HG03135 (cell line): ENCODE measurements around the gene TPX2.
A peak's percentile ranks its signal among the peaks of the same experiment; 100 is the strongest.

Experiments
- ATAC-seq: cut with Tn5 transposase; IDR thresholded peaks from one replicate; pipeline ENCODE4 v1.9.1; 2021; ENCODE audit warnings: mild to moderate bottlenecking, moderate library complexity; ENCODE audit not compliant: unreplicated experiment

TPX2 gene

GRCh38 chr20:31738729-31739549 lies at the start of gene TPX2:
TPX2 (plus strand) TSS chr20:31739290; CDS start chr20:31757477, 18,187 bp downstream.
- ATAC-seq, result peak; percentile 95

- ATAC-seq, result no peak
Measured at GRCh38 chr20:31690124-31690666, 48.9 kb upstream of the TPX2 start.

- ATAC-seq, result no peak
Measured at GRCh38 chr20:31691646-31692275, 47.3 kb upstream of the TPX2 start.

GRCh38 chr20:31693402-31693801 lies 45.7 kb upstream of the TPX2 start:
- no peak for ATAC-seq

GRCh38 chr20:31693987-31694661 lies 45.0 kb upstream of the TPX2 start:
- ATAC-seq, result no peak

GRCh38 chr20:31694842-31695593 lies 44.1 kb upstream of the TPX2 start:
- no peak for ATAC-seq

- ATAC-seq, result no peak
Measured at GRCh38 chr20:31695849-31696804, 43.0 kb upstream of the TPX2 start.

- no peak for ATAC-seq
Measured at GRCh38 chr20:31698243-31698802, 40.8 kb upstream of the TPX2 start.

GRCh38 chr20:31698803-31699718 lies 40.0 kb upstream of the TPX2 start:
- peak; percentile 87 for ATAC-seq

GRCh38 chr20:31699801-31700728 lies 39.0 kb upstream of the TPX2 start:
- no peak for ATAC-seq

GRCh38 chr20:31700747-31701146 lies 38.3 kb upstream of the TPX2 start:
- no peak for ATAC-seq

- ATAC-seq, result no peak
Measured at GRCh38 chr20:31701591-31701990, 37.5 kb upstream of the TPX2 start.

- no peak for ATAC-seq
Measured at GRCh38 chr20:31704225-31705119, 34.6 kb upstream of the TPX2 start.

- no peak for ATAC-seq
Measured at GRCh38 chr20:31705191-31705590, 33.9 kb upstream of the TPX2 start.

GRCh38 chr20:31705598-31706597 lies 33.2 kb upstream of the TPX2 start:
- ATAC-seq, result peak; percentile 86
